Measurements from ENCODE around the gene ARHGDIB. TPM values are rescaled to one million over a fixed set of nuclear protein-coding genes. Genes with fewer than 3 reads are reported as not detected.

ARHGDIB gene
- total and polyA plus RNA-seq, 10 of the 15 experiments (the other 5 are each of a cell fraction or from before 2014, with no cell fraction given), result 796 to 2,849 (median 1,346) TPM

DNA sequence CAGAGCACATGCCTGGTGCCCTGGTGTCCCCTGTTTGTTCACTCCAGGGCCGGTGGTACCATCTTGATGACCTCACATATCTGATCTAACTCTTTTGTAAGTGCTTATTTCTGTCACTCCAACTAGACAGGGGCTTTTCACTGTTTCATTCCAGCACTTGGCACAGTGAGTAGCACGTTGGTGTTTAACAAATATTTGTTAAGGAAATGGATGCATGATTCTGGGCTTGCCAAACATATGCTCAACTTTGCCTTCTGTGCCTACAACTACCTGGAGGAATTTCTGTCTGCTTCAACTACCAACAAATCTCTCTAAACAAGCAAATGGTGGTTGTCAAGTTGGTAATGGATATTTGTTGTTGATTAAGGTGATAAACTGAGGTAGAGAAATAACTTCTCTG is 43.0 kb upstream of the ARHGDIB start:
- Histone ChIP-seq H3K9me3 (replicated peaks; ENCODE audit: control insufficient read depth, insufficient read depth, low read length) (no peaks in the 10 kb centered on the region), H3K4me2 (ENCODE audit: control insufficient read depth, insufficient read depth) (no peak overlapping the region), H3K4me3 (no peak overlapping the region), H3K27ac (ENCODE audit: control insufficient read depth, insufficient read depth) (no peak overlapping the region), H3K4me1 (ENCODE audit: control insufficient read depth, insufficient read depth, low read length) (no peaks in the 10 kb centered on the region), H3K9ac (ENCODE audit: control insufficient read depth, insufficient read depth, low read length) (no peak overlapping the region), H3K79me2 (ENCODE audit: control insufficient read depth, insufficient read depth, low read length) (no peaks in the 10 kb centered on the region), H2AFZ (ENCODE audit: control insufficient read depth, low read depth, low read length) (no peak overlapping the region), H3K27me3 (replicated peaks in 1 of 2; ENCODE audit: control insufficient read depth in 2 of 2, insufficient read depth in 2 of 2, low read length in 1 of 2) (peaks cover 0 to 2% of the 10 kb centered on the region in 2 experiments; a peak in 1 of 4 replicates), H3K36me3 (ENCODE audit: control insufficient read depth in 2 of 2, insufficient read depth in 2 of 2, low read length in 1 of 2) (no peaks in the 10 kb centered on the region), H4K20me1 (ENCODE audit: control insufficient read depth, insufficient read depth) (no peaks in the 10 kb centered on the region)
- DNase-seq (ENCODE audit: low read depth, low spot score) (no peak), FAIRE-seq (no peak), ATAC-seq (no peak)
- WGBS (ENCODE audit: insufficient coverage, insufficient replicate concordance, low lambda C conversion rate, missing lambda C conversion rate), result 43% methylated on average over 2 of the region's 2 CpGs
- ChIA-PET RAD21 (ENCODE audit: unreplicated experiment) (interaction anchor here (1.3 kb wide), 1 partner anchor 10 kb away, joined by 3 read pairs; no protein-coding TSS in a partner anchor), CTCF (interaction anchor here (1.4 kb wide), 2 partner anchors 8 to 9 kb away, joined by 5 to 6 read pairs; no protein-coding TSS in a partner anchor), POLR2A (no interaction called here), SMC1A (ENCODE audit: uncharacterized antibody, unreplicated experiment) (interaction anchor here (0.5 to 16.7 kb wide), 4 partner anchors 8 to 156 kb away, joined by 3 to 242 read pairs (median 3); partner anchors contain the start of gene ART4)
- intact Hi-C loops (cut with micrococcal nuclease; ENCODE audit: unreplicated experiment) (loop anchor here (10.0 kb wide), 1 partner anchor 520 kb away; no protein-coding TSS in a partner anchor), in situ Hi-C loops (cut with MboI) (no loop called here)
- TF ChIP-seq RB1 (IDR thresholded peaks at IDR 0.05; ENCODE audit: borderline replicate concordance) (no peak), YBX1 (IDR thresholded peaks at IDR 0.05) (no peak), GATAD2B (conservative IDR thresholded peaks at IDR 0.05; ENCODE audit: low read depth) (no peak), DPF2 (IDR thresholded peaks at IDR 0.05) (no peak), CBX3 (IDR thresholded peaks at IDR 0.05; ENCODE audit: borderline replicate concordance, low read depth) (no peak), MEF2A (IDR thresholded peaks at IDR 0.05; ENCODE audit: insufficient read depth, low read depth, low read length) (no peak), HCFC1 (IDR thresholded peaks at IDR 0.05; ENCODE audit: low read length) (no peak), NR2F1 (conservative IDR thresholded peaks at IDR 0.05) (no peak), EGR1 (IDR thresholded peaks at IDR 0.05; ENCODE audit: borderline replicate concordance in 1 of 2, low read depth in 2 of 2, low read length in 2 of 2) (no peak), WRNIP1 (IDR thresholded peaks at IDR 0.05; ENCODE audit: borderline replicate concordance, low read depth, low read length) (no peak), TBL1XR1 (IDR thresholded peaks at IDR 0.05; ENCODE audit: low read depth, low read length) (no peak)
- TF ChIP-seq, protein P1, sequence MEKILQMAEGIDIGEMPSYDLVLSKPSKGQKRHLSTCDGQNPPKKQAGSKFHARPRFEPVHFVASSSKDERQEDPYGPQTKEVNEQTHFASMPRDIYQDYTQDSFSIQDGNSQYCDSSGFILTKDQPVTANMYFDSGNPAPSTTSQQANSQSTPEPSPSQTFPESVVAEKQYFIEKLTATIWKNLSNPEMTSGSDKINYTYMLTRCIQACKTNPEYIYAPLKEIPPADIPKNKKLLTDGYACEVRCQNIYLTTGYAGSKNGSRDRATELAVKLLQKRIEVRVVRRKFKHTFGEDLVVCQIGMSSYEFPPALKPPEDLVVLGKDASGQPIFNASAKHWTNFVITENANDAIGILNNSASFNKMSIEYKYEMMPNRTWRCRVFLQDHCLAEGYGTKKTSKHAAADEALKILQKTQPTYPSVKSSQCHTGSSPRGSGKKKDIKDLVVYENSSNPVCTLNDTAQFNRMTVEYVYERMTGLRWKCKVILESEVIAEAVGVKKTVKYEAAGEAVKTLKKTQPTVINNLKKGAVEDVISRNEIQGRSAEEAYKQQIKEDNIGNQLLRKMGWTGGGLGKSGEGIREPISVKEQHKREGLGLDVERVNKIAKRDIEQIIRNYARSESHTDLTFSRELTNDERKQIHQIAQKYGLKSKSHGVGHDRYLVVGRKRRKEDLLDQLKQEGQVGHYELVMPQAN (conservative IDR thresholded peaks at IDR 0.05), result no peak
- TF ChIP-seq, protein P2, sequence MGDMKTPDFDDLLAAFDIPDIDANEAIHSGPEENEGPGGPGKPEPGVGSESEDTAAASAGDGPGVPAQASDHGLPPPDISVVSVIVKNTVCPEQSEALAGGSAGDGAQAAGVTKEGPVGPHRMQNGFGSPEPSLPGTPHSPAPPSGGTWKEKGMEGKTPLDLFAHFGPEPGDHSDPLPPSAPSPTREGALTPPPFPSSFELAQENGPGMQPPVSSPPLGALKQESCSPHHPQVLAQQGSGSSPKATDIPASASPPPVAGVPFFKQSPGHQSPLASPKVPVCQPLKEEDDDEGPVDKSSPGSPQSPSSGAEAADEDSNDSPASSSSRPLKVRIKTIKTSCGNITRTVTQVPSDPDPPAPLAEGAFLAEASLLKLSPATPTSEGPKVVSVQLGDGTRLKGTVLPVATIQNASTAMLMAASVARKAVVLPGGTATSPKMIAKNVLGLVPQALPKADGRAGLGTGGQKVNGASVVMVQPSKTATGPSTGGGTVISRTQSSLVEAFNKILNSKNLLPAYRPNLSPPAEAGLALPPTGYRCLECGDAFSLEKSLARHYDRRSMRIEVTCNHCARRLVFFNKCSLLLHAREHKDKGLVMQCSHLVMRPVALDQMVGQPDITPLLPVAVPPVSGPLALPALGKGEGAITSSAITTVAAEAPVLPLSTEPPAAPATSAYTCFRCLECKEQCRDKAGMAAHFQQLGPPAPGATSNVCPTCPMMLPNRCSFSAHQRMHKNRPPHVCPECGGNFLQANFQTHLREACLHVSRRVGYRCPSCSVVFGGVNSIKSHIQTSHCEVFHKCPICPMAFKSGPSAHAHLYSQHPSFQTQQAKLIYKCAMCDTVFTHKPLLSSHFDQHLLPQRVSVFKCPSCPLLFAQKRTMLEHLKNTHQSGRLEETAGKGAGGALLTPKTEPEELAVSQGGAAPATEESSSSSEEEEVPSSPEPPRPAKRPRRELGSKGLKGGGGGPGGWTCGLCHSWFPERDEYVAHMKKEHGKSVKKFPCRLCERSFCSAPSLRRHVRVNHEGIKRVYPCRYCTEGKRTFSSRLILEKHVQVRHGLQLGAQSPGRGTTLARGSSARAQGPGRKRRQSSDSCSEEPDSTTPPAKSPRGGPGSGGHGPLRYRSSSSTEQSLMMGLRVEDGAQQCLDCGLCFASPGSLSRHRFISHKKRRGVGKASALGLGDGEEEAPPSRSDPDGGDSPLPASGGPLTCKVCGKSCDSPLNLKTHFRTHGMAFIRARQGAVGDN (IDR thresholded peaks at IDR 0.05), result no peak
- TF ChIP-seq, protein P3, sequence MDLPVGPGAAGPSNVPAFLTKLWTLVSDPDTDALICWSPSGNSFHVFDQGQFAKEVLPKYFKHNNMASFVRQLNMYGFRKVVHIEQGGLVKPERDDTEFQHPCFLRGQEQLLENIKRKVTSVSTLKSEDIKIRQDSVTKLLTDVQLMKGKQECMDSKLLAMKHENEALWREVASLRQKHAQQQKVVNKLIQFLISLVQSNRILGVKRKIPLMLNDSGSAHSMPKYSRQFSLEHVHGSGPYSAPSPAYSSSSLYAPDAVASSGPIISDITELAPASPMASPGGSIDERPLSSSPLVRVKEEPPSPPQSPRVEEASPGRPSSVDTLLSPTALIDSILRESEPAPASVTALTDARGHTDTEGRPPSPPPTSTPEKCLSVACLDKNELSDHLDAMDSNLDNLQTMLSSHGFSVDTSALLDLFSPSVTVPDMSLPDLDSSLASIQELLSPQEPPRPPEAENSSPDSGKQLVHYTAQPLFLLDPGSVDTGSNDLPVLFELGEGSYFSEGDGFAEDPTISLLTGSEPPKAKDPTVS (IDR thresholded peaks at IDR 0.05; ENCODE audit: low read depth, low read length), result no peak
- no TSS peak for BruUV-seq (replicated peaks)

Measured in GM12878 (cell line).